Measurements from ENCODE around the gene DHRS1.

- TF ChIP-seq, protein P1, sequence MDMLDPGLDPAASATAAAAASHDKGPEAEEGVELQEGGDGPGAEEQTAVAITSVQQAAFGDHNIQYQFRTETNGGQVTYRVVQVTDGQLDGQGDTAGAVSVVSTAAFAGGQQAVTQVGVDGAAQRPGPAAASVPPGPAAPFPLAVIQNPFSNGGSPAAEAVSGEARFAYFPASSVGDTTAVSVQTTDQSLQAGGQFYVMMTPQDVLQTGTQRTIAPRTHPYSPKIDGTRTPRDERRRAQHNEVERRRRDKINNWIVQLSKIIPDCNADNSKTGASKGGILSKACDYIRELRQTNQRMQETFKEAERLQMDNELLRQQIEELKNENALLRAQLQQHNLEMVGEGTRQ (IDR thresholded peaks at IDR 0.05; ENCODE audit: low read depth, low read length) = no peak
- no peak for TF ChIP-seq MXI1 (IDR thresholded peaks at IDR 0.05; ENCODE audit: borderline replicate concordance, low read depth, low read length)
- no peak for TF ChIP-seq CTCF (conservative IDR thresholded peaks at IDR 0.05; ENCODE audit: low read depth, low read length)
- no peak for TF ChIP-seq SMC3 (IDR thresholded peaks at IDR 0.05; ENCODE audit: low read depth, low read length)
- no peak for TF ChIP-seq POLR2A (IDR thresholded peaks at IDR 0.05; ENCODE audit: low read depth, low read length)
- no peak for TF ChIP-seq BHLHE40 (IDR thresholded peaks at IDR 0.05; ENCODE audit: low read depth, low read length)
- no peak for TF ChIP-seq RFX5 (IDR thresholded peaks at IDR 0.05; ENCODE audit: low read depth, low read length)
- TF ChIP-seq RAD21 (IDR thresholded peaks at IDR 0.05; ENCODE audit: low read length) = no peak
- no peak for TF ChIP-seq CEBPB (IDR thresholded peaks at IDR 0.05; ENCODE audit: low read depth, low read length)
These were observed 30.2 kb upstream of the DHRS1 start for GRCh38 chr14:24329736-24330135.
